ENCODE data around the gene SENP5.

DNA sequence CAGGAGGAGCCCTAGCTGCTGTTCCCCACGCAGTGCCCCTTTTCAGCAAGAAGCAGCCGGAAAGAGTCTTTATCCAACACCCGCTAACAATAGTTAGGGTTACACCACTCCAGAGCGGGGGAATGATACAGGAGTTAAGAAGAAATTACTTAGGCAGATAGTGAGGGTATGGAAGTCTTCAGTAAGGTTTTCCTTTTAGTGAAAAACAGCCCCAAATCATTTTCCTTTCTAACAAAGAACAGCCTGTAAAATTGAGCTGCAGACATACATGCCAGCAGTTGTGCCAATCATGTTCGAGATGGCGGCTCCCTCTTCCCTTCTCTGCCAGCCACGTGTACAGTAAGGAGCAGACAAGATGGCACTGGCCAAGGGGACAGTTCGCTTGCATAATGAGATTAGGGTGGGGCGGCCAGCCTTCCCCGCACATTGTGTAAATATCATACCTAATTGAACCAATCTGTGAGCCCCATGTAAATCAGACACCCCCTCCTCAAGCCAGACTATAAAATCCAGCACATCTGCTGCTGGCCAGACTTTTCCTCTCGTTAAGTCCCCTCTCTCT is 18.5 kb upstream of the SENP5 start:
- TF ChIP-seq CTCF (IDR thresholded peaks at IDR 0.05 in 4 of 5, conservative IDR thresholded peaks at IDR 0.05 in 1 of 5) (no peak), POLR2A (IDR thresholded peaks at IDR 0.05) (no peak)
